ENCODE measurements around the gene RPL19.

Gene RPL19

GRCh38 chr17:39218906-39219305, 18.8 kb downstream of the RPL19 start:
- H3K4me3 ChIP-seq (ENCODE audit: low read length): no peak overlapping the region
- DNase-seq (ENCODE audit: low read depth, low spot score): no peak

- DNase-seq (ENCODE audit: low read depth, low spot score): no peak
- H3K4me3 ChIP-seq (ENCODE audit: low read length): no peak overlapping the region
Measured at GRCh38 chr17:39219647-39220154, 19.6 kb downstream of the RPL19 start.

GRCh38 chr17:39221572-39221971, 21.5 kb downstream of the RPL19 start:
- no peak for DNase-seq (ENCODE audit: low read depth, low spot score)
- no peak overlapping the region for H3K4me3 ChIP-seq (ENCODE audit: low read length)

- no peak for DNase-seq (ENCODE audit: low read depth, low spot score)
- no peak overlapping the region for H3K4me3 ChIP-seq (ENCODE audit: low read length)
Measured at GRCh38 chr17:39222151-39222550, 22.1 kb downstream of the RPL19 start.

- DNase-seq (ENCODE audit: low read depth, low spot score): no peak
- H3K4me3 ChIP-seq (ENCODE audit: low read length): no peak overlapping the region
Measured at GRCh38 chr17:39222866-39223834, 23.1 kb downstream of the RPL19 start.

GRCh38 chr17:39223907-39224777, 24.1 kb downstream of the RPL19 start:
- no peak overlapping the region for H3K4me3 ChIP-seq (ENCODE audit: low read length)
- DNase-seq (ENCODE audit: low read depth, low spot score): no peak

- DNase-seq (ENCODE audit: low read depth, low spot score): no peak
- no peak overlapping the region for H3K4me3 ChIP-seq (ENCODE audit: low read length)
Measured at GRCh38 chr17:39224778-39225307, 24.8 kb downstream of the RPL19 start.

GRCh38 chr17:39225308-39225958, 25.4 kb downstream of the RPL19 start, which contains the start of gene STAC2:
STAC2 (minus strand) TSS chr17:39225945; CDS start chr17:39225502, 443 bp downstream.
- no peak for DNase-seq (ENCODE audit: low read depth, low spot score)
- peak within 1 kb of the TSS; percentile 33 for H3K4me3 ChIP-seq (ENCODE audit: low read length)

GRCh38 chr17:39225959-39226683, 26.0 kb downstream of the RPL19 start:
- peak overlapping the region; percentile 25 for H3K4me3 ChIP-seq (ENCODE audit: low read length)
- DNase-seq (ENCODE audit: low read depth, low spot score): no peak

GRCh38 chr17:39227364-39227919, 27.4 kb downstream of the RPL19 start:
- DNase-seq (ENCODE audit: low read depth, low spot score): no peak
- no peak overlapping the region for H3K4me3 ChIP-seq (ENCODE audit: low read length)

- no peak for DNase-seq (ENCODE audit: low read depth, low spot score)
- H3K4me3 ChIP-seq (ENCODE audit: low read length): no peak overlapping the region
Measured at GRCh38 chr17:39229274-39229913, 29.3 kb downstream of the RPL19 start.

GRCh38 chr17:39230361-39230760, 30.3 kb downstream of the RPL19 start:
- no peak for DNase-seq (ENCODE audit: low read depth, low spot score)
- H3K4me3 ChIP-seq (ENCODE audit: low read length): no peak overlapping the region

GRCh38 chr17:39231091-39231561, 31.0 kb downstream of the RPL19 start:
- no peak overlapping the region for H3K4me3 ChIP-seq (ENCODE audit: low read length)
- no peak for DNase-seq (ENCODE audit: low read depth, low spot score)

- DNase-seq (ENCODE audit: low read depth, low spot score): peak; percentile 40
- no peak overlapping the region; the same call in 1 of the 2 replicates for H3K4me3 ChIP-seq (ENCODE audit: low read length)
Measured at GRCh38 chr17:39231591-39232551, 31.8 kb downstream of the RPL19 start.

- H3K4me3 ChIP-seq (ENCODE audit: low read length): no peak overlapping the region
- DNase-seq (ENCODE audit: low read depth, low spot score): peak; percentile 74
Measured at GRCh38 chr17:39235555-39236449, 35.7 kb downstream of the RPL19 start.

Data from Jurkat, Clone E6-1 (cell line).